Measurements from ENCODE around the gene PGRMC1.
A peak's percentile ranks its signal among the peaks of the same experiment; 100 is the strongest.
"Not testable (repeated sequence)": the region's sequence is repeated elsewhere in the genome, so short reads cannot be mapped to it uniquely, and the experiment has no call there.

Gene PGRMC1

DNA sequence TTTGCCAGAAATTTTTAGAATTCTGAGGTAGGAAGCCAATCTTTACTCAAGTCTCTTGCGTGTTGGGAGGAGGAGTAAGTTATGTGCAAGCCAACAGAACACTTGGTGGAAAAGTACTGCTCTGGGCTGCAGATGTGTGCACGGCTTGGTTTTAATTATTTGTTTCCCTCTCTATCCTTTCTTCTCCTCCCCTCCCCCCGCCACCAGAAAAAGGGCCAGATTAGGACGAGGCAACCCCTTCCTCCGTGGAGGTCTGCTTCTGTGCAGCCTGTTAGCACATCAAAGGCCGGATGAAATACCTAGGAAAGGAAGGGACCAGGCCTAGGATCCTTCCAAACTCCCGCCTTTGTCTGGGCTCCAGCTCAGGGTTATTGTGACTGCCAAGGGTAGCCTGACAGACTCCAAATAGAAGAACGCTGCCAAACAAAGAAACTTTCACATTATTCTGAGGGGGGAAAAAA is 1.0 kb upstream of the PGRMC1 start:
- no peak for DNase-seq

DNA sequence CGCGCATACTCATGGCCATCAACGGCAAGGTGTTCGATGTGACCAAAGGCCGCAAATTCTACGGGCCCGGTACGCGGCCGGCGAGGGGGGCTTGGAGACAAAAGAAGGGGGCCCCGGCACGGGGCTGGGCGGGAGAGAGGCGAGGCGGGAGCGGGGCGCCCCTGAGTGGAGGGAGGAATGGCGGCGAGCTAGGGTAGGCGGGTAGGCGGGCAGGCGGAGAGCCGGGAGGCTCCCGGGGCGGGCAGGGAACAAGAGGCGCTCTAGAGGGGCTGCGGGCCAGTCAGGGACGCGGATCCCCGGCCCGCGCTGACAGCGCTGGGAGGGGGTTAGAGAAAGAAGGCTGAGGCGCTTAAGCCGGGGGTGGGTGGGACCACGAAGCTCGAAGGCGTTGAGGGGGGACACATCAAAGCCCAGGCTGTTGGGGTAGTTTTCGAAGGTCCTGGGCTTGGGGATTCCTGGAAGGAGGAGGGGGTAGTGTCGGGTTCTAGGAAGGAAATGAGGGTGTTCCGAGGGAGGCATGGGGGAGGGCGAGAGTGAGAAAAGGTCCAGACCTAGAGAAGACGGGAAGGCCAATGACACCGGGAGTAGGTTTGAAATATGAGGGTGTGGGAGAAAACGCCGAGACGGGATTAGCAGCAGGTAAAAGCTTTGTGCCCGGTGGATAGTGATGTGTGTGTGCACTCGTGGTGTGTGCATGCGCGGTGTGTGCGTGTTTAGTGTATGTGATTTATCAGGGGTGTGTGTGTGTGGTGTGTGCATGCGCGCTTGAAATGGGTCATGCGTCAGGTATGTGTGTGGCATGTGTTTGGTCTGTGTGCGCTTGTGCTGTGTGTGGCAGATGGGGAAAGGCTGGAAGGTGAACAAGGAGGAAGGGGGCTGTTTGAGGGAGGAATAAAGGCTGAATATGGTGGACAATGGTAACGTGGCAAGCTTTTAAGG is 807 bp downstream of the PGRMC1 start:
- peak; percentile 0 to 69 (median 9) for DNase-seq

DNA sequence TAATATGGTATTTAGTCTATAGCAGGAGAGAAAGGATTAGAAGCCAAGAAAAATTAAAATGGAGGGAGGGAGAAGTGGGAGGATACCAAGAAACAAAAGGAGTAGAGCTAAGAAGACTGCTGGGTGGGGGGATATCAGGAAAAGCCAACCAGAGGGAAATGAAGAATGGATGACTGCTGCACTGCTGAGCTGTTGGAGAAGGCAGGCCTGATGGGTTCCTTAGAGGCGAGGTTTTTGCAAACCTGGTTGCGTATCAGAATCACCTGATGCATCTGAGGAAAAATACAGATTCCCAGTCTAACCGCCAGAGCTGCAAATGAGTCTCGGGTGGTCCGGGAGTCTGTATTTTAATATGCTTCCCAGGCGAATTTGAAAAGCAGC is 1.5 kb downstream of the PGRMC1 start:
- DNase-seq, result no peak

DNA sequence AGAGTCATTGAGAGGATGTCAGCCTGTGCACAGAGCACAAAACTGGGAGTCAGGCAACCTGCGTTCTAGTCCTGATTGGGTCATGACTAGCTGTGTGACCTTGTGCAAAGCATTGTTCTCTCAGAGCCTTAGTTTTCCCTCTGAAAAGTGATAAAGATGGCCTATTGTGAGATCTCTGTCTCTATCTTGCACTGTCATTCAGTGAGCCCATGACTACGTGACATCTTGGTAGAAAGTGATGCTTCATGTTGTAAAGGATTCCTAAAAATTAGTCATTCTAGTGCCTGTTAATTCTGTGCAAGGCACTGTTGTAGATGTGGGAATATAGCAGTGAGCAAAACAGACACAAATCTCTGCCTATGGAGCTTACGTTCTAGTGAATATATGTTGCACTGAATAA is 2.5 kb downstream of the PGRMC1 start:
- no peak for DNase-seq

DNA sequence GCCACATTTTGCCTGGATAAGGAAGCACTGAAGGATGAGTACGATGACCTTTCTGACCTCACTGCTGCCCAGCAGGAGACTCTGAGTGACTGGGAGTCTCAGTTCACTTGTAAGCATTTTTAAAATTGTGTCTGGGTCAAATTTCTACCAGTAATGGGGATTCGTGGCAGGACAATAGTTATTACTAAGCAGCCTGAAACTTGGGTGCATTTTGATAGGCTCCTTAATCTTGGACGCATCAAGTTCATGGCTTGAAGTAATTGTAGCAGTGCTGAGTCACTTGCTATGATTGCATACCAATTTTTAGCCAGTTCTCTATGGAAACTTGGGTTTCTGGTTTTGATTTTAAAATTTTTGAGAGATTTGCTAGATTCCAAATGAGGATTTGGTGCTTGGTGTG is 4.3 kb downstream of the PGRMC1 start:
- no peak for DNase-seq

DNA sequence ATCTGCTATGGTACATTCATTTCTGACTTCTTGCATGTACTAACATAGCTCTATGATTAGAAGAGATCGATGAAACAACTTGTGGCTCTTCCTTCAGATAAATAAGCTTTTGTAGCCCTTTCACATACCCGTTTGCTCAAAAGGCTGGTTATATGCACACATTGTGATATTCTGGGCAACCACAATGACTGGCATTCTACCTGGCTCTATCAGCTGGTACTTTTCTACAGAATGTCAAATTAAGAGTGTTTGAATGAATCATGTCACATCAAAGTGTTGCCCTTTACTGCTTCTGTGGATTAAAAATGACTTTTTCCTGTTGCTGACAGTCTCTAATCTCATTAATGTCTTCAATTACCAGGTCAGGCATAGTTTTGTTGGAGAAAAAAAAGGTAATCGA is 11.6 kb downstream of the PGRMC1 start:
- no peak for DNase-seq

DNA sequence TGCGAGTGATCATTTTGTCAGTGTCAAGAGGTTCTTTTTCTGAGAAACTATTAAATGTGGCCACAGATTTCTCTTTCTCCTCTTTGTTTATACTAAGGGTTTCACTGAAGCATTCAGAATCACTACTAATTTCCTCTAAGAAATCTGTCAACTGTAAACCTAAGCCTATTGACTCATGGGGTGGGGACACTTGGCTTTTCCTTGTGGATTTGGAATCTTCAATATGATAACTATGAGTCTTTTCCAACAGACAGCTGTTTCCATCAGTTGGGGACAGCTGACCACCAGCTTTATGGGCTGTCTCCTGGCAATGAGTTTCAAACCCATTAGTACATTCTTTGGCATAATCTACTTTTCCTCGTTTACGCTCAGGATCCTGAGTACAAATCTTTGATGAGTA is 13.8 kb downstream of the PGRMC1 start:
- no peak for DNase-seq

DNA sequence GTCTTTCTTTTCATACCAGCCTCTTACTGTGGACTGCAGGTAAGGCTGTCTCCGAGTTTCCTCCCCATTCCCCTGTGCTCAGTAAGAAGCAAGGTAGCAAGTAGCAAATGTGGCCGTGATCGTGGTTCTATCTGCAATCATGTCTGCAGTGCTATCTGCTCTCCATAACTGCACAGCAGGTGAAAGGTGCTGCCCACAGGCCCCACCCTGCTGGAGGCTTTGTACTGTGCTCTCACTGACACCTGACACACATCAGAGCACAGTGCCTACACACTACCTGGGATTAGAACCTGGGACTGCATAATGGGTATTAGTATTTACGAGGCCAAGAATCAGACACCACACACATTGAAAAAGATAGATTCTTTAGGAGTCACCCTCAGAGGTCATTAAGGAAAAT is 15.3 kb downstream of the PGRMC1 start:
- DNase-seq, result no peak

DNA sequence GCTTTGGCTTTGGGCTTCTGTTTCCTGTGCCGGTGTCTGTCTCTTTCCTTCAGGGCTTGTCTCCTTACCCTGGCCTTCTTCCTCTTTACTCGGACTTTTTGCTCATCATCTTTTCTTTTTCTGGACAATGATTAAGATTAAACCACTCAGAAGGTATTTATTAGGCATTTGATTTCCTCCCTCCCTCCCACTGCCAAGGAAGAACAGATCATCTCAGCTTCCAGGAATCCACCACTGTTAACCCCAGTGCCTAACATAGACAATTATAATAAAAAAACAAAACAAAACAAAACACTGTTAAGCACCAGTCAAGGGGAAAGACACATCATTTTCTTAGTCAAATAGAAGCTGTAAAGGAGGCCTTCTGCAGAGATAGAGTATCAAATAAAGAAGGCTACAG is 16.6 kb downstream of the PGRMC1 start:
- no peak for DNase-seq

DNA sequence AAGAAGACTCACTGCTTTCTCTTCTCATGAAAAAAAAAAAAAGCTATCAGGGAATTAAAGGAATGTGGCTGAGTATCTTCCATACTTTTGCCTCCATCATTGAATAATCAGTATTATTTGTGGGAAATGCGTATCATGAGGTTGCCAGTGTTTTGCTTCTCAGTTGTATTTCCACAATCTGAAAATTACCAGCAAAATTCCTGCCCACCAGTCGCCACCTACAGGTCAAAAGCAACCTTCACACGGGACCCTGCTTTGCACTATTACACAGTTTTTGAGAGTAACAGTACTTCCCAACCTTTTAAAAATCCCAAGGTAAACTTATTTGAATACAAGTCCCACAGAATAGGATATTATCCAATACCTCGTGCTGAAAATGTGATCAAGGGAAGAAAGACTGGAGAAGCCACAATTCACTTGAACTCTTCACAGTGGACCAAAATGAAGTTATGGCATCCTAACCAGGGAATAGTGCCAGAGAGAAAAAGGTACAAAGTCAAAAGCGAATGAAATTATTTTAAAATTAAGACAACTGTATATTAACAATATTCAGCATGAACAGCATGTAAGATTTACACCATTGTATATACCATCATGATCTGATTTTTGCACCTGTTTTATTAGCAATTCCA is 30.4 kb downstream of the PGRMC1 start:
- DNase-seq, result peak in 1 of 5 experiments; percentile 10

DNA sequence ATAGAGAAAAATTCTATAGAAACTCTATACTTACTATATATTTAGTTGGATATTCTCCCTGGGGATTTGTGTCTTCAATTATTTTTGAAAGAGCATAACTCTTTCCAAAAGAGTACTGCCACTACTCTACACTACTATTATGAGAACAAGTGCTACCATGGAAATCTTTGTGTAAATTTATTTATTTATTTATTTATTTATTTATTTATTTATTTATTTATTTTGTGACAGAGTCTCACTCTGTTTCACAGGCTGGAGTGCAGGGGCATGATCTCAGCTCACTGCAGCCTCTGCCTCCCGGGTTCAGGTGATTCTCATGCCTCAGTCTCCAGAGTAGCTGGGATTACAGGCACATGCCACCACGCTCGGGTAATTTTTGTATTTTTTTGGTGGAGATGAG is 31.0 kb downstream of the PGRMC1 start:
- not testable (repeated sequence) for DNase-seq

DNA sequence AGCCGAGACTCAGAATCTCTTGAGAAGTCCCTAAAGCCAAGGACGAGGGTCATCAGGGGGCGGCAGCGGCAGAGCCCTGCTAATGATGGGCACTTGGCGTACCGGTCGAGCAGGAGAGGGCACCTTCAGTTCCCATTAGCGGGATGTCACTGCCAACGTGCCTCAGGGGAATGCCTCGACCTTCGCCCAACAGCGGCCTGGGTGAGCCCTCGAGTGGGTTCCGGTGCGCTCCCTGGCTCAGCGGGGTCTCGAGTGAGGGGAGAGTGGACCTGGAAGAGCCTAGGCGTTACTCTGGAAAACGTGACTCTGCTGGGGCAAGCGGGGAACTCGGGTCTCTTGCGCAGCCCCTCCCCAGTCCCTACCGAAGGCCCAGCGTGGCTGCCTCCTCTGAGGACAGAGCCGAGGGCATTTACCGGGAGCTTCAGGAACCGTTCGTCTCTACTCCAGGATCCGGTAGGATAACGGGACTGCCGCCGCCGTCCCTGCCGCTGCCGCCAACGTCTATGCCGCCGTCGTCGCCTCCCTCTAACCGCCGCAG is 36.9 kb downstream of the PGRMC1 start:
- no peak for DNase-seq

DNA sequence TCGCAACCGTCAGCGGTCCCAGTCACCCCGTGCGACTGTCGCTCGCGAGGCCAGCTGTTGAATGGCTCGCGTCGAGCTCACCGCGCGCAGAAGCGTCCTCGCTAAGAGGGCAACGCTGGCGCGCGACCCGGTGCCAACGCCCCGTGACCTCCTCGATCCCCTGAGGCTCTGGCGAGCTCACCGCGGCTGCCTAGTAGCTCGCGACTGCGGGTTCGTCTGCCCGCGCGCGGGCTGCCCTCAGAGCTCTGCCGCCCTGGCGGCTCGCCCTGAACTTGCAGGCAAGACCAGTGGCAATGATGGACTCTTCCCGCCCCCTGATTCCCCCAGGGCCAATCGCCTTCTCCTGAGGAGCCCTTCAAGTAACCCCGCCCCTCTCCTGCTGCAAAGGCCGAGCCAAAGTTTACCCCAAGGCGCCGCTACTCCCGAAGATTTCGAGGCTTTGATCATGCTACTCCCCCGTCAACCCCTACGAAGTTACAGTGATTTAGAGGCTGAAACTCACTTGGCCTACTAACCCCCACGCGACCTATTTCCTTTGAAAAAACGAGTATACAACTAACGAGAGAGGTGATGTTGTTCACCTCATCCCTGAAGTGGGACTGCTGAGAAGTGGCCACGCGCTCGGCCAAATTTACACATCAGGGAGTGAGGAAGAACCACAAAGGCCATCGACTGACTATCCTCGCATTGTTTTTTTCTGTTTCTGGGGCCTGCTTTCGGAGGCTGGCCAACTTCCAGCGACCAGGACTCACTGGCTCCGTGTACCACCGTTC is 37.5 kb downstream of the PGRMC1 start:
- peak in 4 of 5 experiments; percentile 22 to 72 (median 36) for DNase-seq

DNA sequence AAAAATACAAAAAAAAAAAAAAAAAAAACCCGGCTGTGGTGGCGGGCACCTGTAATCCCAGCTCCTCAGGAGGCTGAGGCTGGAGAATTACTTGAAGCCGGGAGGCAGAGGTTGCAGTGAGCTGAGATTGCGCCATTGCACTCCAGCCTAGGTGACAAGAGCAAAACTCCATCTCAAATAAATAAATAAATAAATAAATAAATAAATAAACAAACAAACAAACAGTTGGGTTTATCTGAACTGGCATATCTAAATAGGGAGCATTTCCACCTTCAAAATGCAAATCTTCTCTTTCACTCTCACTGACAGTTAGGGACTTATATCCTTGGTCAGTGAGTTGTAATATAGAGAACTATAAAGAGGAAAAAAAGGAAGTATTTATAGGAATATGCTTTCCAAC is 46.3 kb downstream of the PGRMC1 start:
- not testable (repeated sequence) for DNase-seq

DNA sequence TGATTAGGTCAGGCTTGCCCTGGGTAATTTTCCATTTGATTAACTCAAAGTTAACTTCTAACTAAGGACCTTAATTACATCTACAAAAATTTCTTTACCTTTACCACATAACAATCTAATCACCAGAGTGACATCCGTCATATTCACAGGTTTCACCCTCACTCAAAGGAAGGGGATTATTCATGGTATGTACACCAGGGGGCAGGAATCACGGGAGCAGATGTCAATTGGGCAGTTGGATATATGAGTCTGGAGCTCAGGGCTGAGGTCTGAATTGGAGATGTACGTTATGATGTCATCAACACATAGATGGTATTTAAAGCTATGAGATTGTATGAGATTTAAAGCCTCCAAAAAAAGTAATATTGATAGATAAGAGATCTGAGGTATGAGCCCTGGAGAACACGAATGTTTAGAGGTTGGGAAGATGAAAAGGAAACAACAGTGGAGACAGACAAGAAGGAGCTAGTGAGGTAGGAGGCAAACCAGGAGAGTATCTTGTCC is 52.9 kb downstream of the PGRMC1 start:
- no peak for DNase-seq

DNA sequence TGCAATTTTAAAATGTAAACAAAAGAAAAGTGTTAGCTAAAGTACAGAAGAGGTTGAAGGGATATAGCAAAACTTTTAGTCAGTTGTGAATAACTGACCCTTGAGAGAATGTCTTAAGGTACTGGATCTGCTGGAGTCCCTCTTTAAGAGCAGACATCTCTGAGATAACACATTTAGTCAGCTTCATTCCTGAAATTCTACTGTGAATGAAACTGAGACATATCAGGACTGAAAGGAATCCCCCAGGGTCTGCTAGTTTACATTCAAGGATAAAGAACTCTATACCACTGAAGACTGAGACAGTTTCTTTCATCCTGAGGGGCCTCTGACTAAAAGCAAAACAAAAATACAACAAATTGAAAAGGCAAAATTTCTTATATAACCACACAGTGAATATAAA is 54.4 kb downstream of the PGRMC1 start:
- DNase-seq, result no peak

DNA sequence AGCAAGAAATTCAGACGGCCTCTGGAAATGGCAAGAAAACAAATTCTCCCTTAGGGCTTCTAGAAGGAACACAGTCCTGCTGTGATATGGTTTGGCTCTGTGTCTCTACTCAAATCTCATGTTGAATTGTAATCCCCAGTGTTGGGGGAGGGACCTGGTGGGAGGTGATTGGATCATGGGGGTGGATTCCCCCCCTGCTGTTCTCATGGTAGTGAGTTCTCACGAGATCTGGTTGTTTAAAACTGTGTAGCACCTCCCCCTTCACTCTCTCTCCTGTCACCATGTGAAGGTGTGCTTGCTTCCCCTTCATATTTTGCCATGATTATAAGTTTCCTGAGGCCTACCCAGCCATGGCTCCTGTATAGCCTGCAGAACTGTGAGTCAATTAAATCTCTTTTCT is 55.2 kb downstream of the PGRMC1 start:
- not testable (repeated sequence) for DNase-seq

DNA sequence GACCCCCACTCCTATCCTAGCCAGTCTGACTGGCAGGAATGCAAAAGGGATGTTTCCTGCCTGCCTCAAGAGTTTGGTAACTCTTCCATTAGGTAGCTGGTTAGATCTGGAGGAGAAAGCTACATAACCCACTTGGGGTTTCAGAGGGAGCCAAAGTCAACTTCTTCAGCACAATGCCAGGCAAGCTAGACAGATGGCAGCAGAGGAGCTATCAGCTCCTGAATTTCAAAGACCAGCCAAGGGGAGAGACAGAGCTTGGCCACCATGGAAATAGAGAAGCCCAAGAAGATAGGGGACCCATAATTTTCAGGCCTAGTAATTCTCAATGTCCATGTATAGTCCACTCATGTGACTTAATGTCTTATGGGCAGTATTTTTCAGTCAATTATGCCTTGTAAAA is 56.4 kb downstream of the PGRMC1 start:
- DNase-seq, result no peak

Data from T-helper 2 cell (primary cell).